SK-N-SH treated with all-trans-retinoic acid at 6 μM for 48 hours (cell line): Measurements from ENCODE around the gene SH3BP5.

Source experiments
- ISL1 ChIP-seq: fragments of 250-450 bp; sonication (Bioruptor Pico); IDR thresholded peaks from 2 replicates; pipeline ENCODE4 v2.1.2; 2022; ENCODE audit warnings: mild to moderate bottlenecking, moderate library complexity
- OSR1 ChIP-seq: fragments of 250-450 bp; sonication (Bioruptor Pico); IDR thresholded peaks from 2 replicates; pipeline ENCODE4 v1.8.0; 2022; ENCODE audit warnings: moderate library complexity, mild to moderate bottlenecking, inconsistent platforms
- SNAI2 ChIP-seq: fragments of 250-450 bp; sonication (Bioruptor Pico); IDR thresholded peaks from 2 replicates; pipeline ENCODE4 v1.5.0; 2020; ENCODE audit warnings: mild to moderate bottlenecking, moderate library complexity
- TCF4 ChIP-seq: fragments of 250-450 bp; sonication (Bioruptor Pico); IDR thresholded peaks from 2 replicates; pipeline ENCODE4 v1.8.0; 2021; ENCODE audit warnings: mild to moderate bottlenecking, moderate library complexity, borderline replicate concordance
- TSHZ2 ChIP-seq: fragments of 250-450 bp; sonication (Bioruptor Pico); IDR thresholded peaks from 2 replicates; pipeline ENCODE4 v1.5.0; 2020; ENCODE audit warnings: mild to moderate bottlenecking, moderate library complexity
- ZFP3 ChIP-seq: fragments of 250-450 bp; sonication (Bioruptor Pico); IDR thresholded peaks from 2 replicates; pipeline ENCODE4 v1.5.0; 2020; ENCODE audit warnings: mild to moderate bottlenecking, moderate library complexity
- ZFP30 ChIP-seq: fragments of 450-650 bp; formaldehyde crosslinking; IDR thresholded peaks from 2 replicates; pipeline ENCODE4 v1.5.0; 2022; ENCODE audit warnings: mild to moderate bottlenecking, moderate library complexity
- ZNF70 ChIP-seq: fragments of 450-650 bp; formaldehyde crosslinking; IDR thresholded peaks from 2 replicates; pipeline ENCODE4 v1.5.0; 2020; ENCODE audit warnings: mild to moderate bottlenecking, moderate library complexity
- TF ChIP-seq, protein P1 (sequence below): fragments of 250-450 bp; sonication (Bioruptor Pico); IDR thresholded peaks from 2 replicates; pipeline ENCODE4 v1.5.1; 2020; ENCODE audit warnings: low read depth, mild to moderate bottlenecking, moderate library complexity
- TF ChIP-seq, protein P2 (sequence below): fragments of 250-450 bp; sonication (Bioruptor Pico); IDR thresholded peaks from 2 replicates; pipeline ENCODE4 v1.8.0; 2020; ENCODE audit warnings: mild to moderate bottlenecking, moderate library complexity, borderline replicate concordance

- TF ChIP-seq, protein P1, sequence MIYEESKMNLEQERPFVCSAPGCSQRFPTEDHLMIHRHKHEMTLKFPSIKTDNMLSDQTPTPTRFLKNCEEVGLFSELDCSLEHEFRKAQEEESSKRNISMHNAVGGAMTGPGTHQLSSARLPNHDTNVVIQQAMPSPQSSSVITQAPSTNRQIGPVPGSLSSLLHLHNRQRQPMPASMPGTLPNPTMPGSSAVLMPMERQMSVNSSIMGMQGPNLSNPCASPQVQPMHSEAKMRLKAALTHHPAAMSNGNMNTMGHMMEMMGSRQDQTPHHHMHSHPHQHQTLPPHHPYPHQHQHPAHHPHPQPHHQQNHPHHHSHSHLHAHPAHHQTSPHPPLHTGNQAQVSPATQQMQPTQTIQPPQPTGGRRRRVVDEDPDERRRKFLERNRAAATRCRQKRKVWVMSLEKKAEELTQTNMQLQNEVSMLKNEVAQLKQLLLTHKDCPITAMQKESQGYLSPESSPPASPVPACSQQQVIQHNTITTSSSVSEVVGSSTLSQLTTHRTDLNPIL (CRISPR knock-in tag) = no peak
- TF ChIP-seq, protein P2, sequence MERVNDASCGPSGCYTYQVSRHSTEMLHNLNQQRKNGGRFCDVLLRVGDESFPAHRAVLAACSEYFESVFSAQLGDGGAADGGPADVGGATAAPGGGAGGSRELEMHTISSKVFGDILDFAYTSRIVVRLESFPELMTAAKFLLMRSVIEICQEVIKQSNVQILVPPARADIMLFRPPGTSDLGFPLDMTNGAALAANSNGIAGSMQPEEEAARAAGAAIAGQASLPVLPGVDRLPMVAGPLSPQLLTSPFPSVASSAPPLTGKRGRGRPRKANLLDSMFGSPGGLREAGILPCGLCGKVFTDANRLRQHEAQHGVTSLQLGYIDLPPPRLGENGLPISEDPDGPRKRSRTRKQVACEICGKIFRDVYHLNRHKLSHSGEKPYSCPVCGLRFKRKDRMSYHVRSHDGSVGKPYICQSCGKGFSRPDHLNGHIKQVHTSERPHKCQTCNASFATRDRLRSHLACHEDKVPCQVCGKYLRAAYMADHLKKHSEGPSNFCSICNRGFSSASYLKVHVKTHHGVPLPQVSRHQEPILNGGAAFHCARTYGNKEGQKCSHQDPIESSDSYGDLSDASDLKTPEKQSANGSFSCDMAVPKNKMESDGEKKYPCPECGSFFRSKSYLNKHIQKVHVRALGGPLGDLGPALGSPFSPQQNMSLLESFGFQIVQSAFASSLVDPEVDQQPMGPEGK = no peak
- no peak for TF ChIP-seq ISL1
- no peak for TF ChIP-seq TSHZ2
- no peak for TF ChIP-seq ZFP3
- TF ChIP-seq TCF4 = no peak
- no peak for TF ChIP-seq SNAI2 (CRISPR knock-in tag)
- no peak for TF ChIP-seq OSR1 (CRISPR knock-in tag)
- TF ChIP-seq ZNF70 (CRISPR knock-in tag) = no peak
- TF ChIP-seq ZFP30 = no peak
Measured at GRCh38 chr3:15377961-15378791, 45.8 kb upstream of the SH3BP5 start.
